ENCODE results near the gene EHMT2. TPM values are rescaled to one million over a fixed set of nuclear protein-coding genes. Genes with fewer than 3 reads are reported as not detected.
"Not testable (repeated sequence)": the region's sequence is repeated elsewhere in the genome, so short reads cannot be mapped to it uniquely, and the experiment has no call there.

EHMT2 gene
- total RNA-seq, 1 experiment from 2014 or later: 84.0 TPM

- H3K9me2 ChIP-seq (ENCODE audit: insufficient read depth); CTCF ChIA-PET; H3K9me3 ChIP-seq (ENCODE audit: control insufficient read depth in 1 of 2, insufficient read depth in 1 of 2, low read depth in 1 of 2, low read length in 2 of 2); ATAC-seq; DNase-seq (ENCODE audit: low read depth, low spot score); H3K4me3 ChIP-seq (replicated peaks in 1 of 2; ENCODE audit: low read depth in 1 of 2, low read length in 2 of 2); RAD21 ChIA-PET (ENCODE audit: low non-redundant PET in 1 of 2, low total read pairs in 2 of 2, uncharacterized antibody in 2 of 2, unreplicated experiment in 2 of 2); H3K27me3 ChIP-seq (ENCODE audit: insufficient read depth, low read length); H2AFZ ChIP-seq (ENCODE audit: low read depth, low read length, poor library complexity, severe bottlenecking); BruUV-seq (replicated peaks): not testable (repeated sequence)
- peaks cover 50% of the 10 kb centered on the region for H3K79me2 ChIP-seq (ENCODE audit: insufficient read depth, low read length)
- peak overlapping the region; percentile 94; the same call in 1 of the 2 replicates for H3K4me2 ChIP-seq (ENCODE audit: low read length)
- H4K20me1 ChIP-seq (ENCODE audit: insufficient read depth): peaks cover 31% of the 10 kb centered on the region
- intact Hi-C loops (cut with micrococcal nuclease): loop anchor here (10.0 kb wide), 1 partner anchor 293 kb away; the partner anchor contains the start of genes ATP6V1G2, DDX39B and NFKBIL1
- POLR2A ChIA-PET: interaction anchor here (0.6 to 2.3 kb wide), 2 partner anchors 47 to 388 kb away, joined by 3 to 6 read pairs; no protein-coding TSS in a partner anchor
- H3K27ac ChIP-seq (ENCODE audit: low read depth, low read length): peak overlapping the region; percentile 93; the same call in 1 of the 2 replicates
- H3K9ac ChIP-seq (ENCODE audit: low read length): peak overlapping the region; percentile 100; the same call in 1 of the 2 replicates
- peaks cover 14 to 39% of the 10 kb centered on the region in 2 experiments; a peak in 3 of 4 replicates for H3K4me1 ChIP-seq (ENCODE audit: control insufficient read depth in 1 of 2, insufficient read depth in 2 of 2, low read length in 2 of 2)
- H3K36me3 ChIP-seq (ENCODE audit: control insufficient read depth in 1 of 2, insufficient read depth in 2 of 2, low read length in 2 of 2): peaks cover 24 to 50% of the 10 kb centered on the region in 2 experiments; a peak in 3 of 4 replicates
Observed at GRCh38 chr6:31838114-31838553, 59.4 kb downstream of the EHMT2 start.

GRCh38 chr6:31837369-31838113, 60.0 kb downstream of the EHMT2 start:
- intact Hi-C loops (cut with micrococcal nuclease): loop anchor here (10.0 kb wide), 1 partner anchor 293 kb away; the partner anchor contains the start of genes ATP6V1G2, DDX39B and NFKBIL1

More at GRCh38 chr6:31837369-31838113, 60.0 kb downstream of the EHMT2 start:
- Histone ChIP-seq H3K27ac (ENCODE audit: low read depth, low read length) (peak overlapping the region; percentile 93), H3K79me2 (ENCODE audit: insufficient read depth, low read length) (peaks cover 50% of the 10 kb centered on the region), H3K4me2 (ENCODE audit: low read length) (peak overlapping the region; percentile 94), H3K9me2 (ENCODE audit: insufficient read depth) (no peaks in the 10 kb centered on the region), H3K4me1 (ENCODE audit: control insufficient read depth in 1 of 2, insufficient read depth in 2 of 2, low read length in 2 of 2) (peaks cover 14 to 39% of the 10 kb centered on the region in 2 experiments; a peak in 3 of 4 replicates), H3K36me3 (ENCODE audit: control insufficient read depth in 1 of 2, insufficient read depth in 2 of 2, low read length in 2 of 2) (peaks cover 24 to 50% of the 10 kb centered on the region in 2 experiments; a peak in 3 of 4 replicates), H3K9me3 (ENCODE audit: control insufficient read depth in 1 of 2, insufficient read depth in 1 of 2, low read depth in 1 of 2, low read length in 2 of 2) (no peaks in the 10 kb centered on the region), H2AFZ (ENCODE audit: low read depth, low read length, poor library complexity, severe bottlenecking) (no peak overlapping the region), H3K9ac (ENCODE audit: low read length) (peak overlapping the region; percentile 100), H4K20me1 (ENCODE audit: insufficient read depth) (peaks cover 31% of the 10 kb centered on the region), H3K4me3 (replicated peaks in 1 of 2; ENCODE audit: low read depth in 1 of 2, low read length in 2 of 2) (peak overlapping the region; percentile 98 to 99), H3K27me3 (ENCODE audit: insufficient read depth, low read length) (no peaks in the 10 kb centered on the region)
- no peak for TF ChIP-seq EZH2phosphoT487 (IDR thresholded peaks at IDR 0.05; ENCODE audit: borderline replicate concordance)
- no TSS peak for BruUV-seq (replicated peaks)
- ATAC-seq (no peak), DNase-seq (ENCODE audit: low read depth, low spot score) (no peak)
- ChIA-PET POLR2A (interaction anchor here (0.6 to 2.3 kb wide), 4 partner anchors 10 to 387 kb away, joined by 3 to 11 read pairs (median 4); partner anchors contain the start of gene HSPA1B), CTCF (no interaction called here), RAD21 (ENCODE audit: low non-redundant PET in 1 of 2, low total read pairs in 2 of 2, uncharacterized antibody in 2 of 2, unreplicated experiment in 2 of 2) (no interaction called here)

All from HCT116 (cell line).